GM19193 (cell line): ENCODE data around the gene NLRP8.

Experiments used
- POLR2A ChIP-seq: IDR thresholded peaks from 4 replicates; pipeline ENCODE4 v1.6.1; 2011; ENCODE audit not compliant: insufficient read depth, insufficient read length; ENCODE audit errors: extremely low read depth

Gene NLRP8

DNA sequence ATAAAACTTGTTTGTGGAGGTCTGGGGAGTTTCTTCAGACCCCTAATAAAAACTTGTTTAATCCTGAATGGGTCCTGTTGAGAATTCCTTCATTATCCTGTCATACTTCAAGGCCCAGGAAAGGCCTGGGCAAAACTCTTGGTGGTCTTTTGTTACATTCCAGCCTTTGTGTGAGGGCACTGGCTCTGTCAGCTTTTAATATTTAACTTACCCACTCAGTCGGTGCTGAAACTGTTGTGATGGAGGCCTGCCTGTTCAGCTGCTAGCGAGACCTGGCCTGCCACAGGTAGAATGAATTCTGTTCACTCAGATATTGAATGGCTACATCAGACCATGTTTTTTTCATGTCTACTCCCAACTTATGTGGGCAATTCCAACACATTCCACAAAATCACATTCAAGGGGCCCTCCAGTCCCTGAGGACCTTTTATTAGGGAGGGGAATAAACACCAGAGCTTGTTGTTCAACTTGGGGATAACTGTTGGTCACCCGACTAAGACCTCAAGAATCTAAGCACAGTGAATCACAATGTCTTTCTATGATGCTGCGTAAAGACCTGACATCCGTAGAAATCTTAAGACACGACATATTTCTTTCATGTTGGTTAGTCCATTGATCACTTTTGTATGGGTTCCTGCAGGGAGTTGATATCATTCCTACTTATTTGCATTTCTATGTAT is 12.5 kb downstream of the NLRP8 start:
- TF ChIP-seq POLR2A, result no peak

DNA sequence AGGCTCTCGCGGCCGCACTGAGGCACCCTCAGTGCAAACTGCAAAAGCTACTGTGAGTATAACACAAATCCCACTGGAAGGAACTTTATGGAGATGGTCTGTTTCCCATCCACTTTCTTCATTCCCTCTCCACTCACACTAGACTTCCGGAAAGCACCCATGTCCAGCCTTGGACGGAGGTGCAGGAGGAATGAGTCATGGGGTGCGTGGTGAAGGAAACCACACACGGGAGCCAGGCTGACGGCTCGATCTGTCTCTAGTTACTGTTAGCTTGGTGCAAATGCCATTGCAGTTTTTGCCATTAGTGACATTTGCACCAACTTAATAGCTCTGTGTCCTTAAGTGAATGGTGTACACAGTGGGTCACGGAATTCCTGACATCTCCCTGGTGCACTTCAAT is 14.6 kb downstream of the NLRP8 start:
- no peak for TF ChIP-seq POLR2A

DNA sequence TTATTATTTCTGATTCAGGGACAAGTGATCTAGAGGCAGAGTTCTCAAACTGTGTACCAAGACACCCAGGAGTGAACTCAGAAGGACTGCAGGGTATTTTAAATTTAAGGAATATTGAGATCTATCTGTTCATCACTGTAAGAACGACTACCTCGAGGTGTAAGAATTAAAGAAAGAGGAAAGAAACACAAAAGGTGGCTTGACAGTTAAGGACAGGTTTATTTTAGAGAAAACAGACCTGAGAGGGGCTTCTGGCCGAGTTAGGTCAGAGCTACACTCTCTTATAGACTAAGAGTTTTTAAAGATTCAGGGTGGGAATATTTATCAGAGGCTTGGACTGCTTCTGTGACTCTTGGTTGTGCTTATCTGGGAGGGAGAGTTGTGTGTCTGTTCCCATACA is 26.4 kb downstream of the NLRP8 start:
- TF ChIP-seq POLR2A, result no peak

DNA sequence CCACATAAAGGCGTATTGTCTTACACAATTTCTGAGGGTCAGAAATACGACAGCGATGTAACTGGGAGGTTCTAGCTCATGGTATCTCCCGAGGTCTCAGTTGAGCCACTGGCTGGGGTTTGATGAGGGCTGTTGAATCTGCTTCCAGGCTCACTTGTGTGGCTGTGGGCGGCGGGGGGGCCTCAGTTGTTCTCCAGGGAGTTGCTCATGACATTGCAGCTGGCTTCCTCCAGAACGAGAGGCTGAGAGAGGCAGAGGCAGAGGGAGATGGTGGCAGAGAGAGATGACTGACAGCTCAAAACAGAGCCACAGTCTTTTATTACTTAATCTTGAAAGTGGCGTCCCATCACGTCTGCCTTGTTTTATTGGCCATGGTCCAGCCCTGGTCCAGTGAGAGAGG is 32.8 kb downstream of the NLRP8 start:
- no peak for TF ChIP-seq POLR2A

DNA sequence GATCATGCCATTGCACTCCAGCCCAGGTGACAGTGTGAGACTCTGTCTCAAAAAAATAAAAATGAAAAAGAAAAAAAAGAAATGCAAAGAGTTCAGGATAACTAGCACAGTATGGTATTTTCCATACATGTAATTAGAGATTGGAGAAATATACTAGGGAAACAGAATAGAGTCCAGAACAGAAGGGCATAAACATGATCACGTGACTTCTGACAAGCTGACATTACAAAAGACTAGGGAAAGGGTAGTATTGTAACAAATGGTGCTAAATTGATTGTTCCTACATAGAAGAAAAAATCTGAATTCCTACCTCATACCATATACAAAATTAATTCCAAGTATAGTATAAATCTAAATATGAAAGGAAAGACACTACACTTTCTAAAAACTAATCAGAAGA is 37.6 kb downstream of the NLRP8 start:
- TF ChIP-seq POLR2A, result no peak

DNA sequence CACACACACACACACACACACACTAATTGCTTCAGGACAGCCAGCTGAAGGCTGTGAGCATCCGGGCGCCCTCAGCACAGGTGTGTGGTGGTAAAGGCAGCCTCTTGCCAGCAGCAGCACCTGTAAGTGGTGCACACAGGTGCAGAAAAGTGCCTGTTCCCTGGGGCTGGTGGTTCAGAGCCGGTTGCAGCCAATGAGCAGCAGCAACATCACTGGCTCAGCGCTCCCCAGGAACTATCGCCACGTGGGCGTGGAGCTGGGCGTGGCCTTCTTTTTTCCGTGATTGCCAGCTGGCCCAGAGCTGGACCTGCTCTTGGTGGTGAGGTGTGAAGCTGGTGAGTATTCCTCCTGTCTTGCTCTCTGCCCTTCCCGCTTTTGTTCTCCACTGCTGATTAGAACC is 38.9 kb downstream of the NLRP8 start, which contains the start of gene NLRP5:
TSS of gene NLRP5 (plus strand) at position 289 of the 400 bp plus-strand sequence.
- no peak for TF ChIP-seq POLR2A

DNA sequence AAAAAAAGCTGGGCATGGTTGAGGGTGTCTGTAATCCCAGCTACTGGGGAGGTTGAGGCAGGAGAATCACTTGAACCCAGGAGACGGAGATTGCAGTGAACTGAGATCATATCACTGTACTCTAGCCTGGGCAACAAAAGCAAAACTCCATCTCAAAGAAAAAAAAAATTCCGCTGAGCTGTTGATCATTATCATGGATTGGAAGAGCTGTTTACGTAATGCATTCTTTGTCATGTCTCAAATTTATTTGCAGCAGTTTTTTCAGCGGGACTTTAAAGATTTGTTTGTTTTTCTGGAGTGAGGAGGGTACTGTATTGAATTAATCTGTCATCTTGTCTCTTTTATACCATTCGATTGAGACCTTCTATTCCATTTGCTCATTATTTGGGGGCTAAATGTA is 43.2 kb downstream of the NLRP8 start:
- no peak for TF ChIP-seq POLR2A

DNA sequence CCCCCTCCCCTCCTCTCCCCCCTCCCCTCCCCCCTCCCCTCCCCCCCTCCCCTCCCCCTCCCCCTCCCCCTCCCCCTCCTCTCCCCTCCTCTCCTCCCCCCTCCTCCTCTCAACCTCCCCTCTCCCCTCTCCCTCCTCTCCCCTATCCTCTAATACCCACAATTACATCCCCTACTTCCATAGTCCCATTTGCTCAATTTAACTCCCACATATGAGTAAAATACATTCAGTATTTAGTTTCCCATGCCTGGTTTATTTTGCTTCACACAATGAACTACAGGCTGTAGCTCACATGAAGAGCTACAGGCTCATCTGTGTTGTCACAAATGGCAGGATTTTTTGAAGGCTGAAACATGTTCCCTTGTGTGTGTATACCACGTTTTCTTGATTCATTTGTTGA is 45.9 kb downstream of the NLRP8 start:
- TF ChIP-seq POLR2A, result no peak

DNA sequence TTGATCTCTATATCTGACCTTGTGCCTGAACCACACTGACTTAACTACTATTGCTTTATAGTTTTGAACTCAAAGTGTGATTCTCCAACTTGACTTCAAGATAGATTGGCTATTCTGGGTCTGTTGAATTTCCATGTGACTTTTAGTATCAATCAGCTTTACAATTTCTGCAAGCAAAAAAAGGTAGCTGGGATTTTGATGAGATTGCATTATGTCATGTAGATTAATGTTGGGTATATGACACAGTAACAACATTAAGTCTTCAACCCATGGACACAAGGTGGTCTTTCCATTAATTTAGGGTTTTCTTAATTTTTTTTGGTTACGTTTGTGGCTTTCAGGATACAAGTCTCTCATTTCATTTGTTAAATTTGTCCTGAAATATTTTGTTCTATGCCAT is 67.1 kb downstream of the NLRP8 start:
- TF ChIP-seq POLR2A, result no peak

DNA sequence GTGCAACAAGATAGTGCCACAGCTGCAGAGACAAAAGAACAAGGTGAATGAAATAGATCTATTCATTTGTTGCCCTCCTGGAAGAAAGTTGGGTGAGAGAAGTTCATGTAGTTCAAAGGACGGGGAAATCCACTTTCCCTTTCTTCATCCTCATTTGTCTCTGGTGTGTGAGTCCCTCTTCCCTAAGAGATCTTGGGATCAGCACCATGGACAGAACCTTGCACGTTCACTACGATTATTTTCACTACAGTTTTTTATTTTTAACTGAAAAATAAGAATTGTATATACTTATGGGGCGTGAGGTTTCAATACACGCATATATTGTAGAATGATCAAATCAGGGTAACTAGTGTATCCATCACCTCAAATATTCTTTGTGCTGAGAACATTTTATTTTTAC is 68.1 kb downstream of the NLRP8 start:
- no peak for TF ChIP-seq POLR2A

DNA sequence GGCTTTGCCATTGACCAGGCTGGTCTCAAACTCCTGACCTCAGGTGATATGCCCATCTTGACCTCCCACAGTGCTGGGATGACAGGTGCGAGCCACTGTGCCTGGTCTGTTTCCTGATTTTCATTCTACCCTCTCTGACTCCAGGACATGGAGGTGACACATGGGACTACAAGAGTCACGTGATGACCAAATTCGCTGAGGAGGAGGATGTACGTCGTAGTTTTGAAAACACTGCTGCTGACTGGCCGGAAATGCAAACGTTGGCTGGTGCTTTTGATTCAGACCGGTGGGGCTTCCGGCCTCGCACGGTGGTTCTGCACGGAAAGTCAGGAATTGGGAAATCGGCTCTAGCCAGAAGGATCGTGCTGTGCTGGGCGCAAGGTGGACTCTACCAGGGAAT is 79.1 kb downstream of the NLRP8 start:
- TF ChIP-seq POLR2A, result no peak
